K562 (cell line): Measurements from ENCODE around the gene CPED1. TPM values are rescaled to one million over a fixed set of nuclear protein-coding genes. Genes with fewer than 3 reads are reported as not detected.

Experiments used
- ADNP ChIP-seq: fragments of 200-800 bp; sonication (Bioruptor generic); IDR thresholded peaks from 2 replicates; pipeline ENCODE4 v1.6.1; 2016; ENCODE audit warnings: missing genetic modification characterization, missing compliant biosample characterization
- CBX8 ChIP-seq: fragments of 200-600 bp; sonication (generic); IDR thresholded peaks from 2 replicates; pipeline ENCODE4 v1.6.1; 2012; ENCODE audit warnings: borderline replicate concordance, mixed run types, low read depth, mild to moderate bottlenecking, moderate library complexity, mixed read lengths, low read length, control low read depth, inconsistent platforms; ENCODE audit not compliant: poor library complexity, severe bottlenecking; ENCODE audit errors: extremely low read depth
- CTCF ChIP-seq, 3 experiments: IDR thresholded peaks in 2 of 3; conservative IDR thresholded peaks in 1 of 3; 2 replicates each; pipeline ENCODE4 v1.5.1; 2011 to 2012; ENCODE audit warnings: low read length in 3 of 3, mild to moderate bottlenecking in 3 of 3, control low read depth in 2 of 3, improper control_type of control experiment in 1 of 3, inconsistent platforms in 1 of 3, low read depth in 1 of 3, mixed read lengths in 1 of 3, moderate library complexity in 1 of 3; ENCODE audit not compliant: insufficient read depth in 2 of 3
- FOSL1 ChIP-seq: fragments of 200-800 bp; sonication (Bioruptor generic); conservative IDR thresholded peaks from 2 replicates; pipeline ENCODE4 v1.6.1; 2016; ENCODE audit warnings: missing genetic modification characterization, missing compliant biosample characterization
- HINFP ChIP-seq: fragments of 450-650 bp; conservative IDR thresholded peaks from 2 replicates; pipeline ENCODE4 v1.6.1; 2016; ENCODE audit warnings: missing genetic modification characterization, low read depth, mild to moderate bottlenecking, control low read depth, missing compliant biosample characterization
- HMBOX1 ChIP-seq: sonication (generic); IDR thresholded peaks from 2 replicates; pipeline ENCODE4 v1.6.1; 2016
- KLF10 ChIP-seq: fragments of 250-450 bp; sonication (Bioruptor Pico); IDR thresholded peaks from 2 replicates; pipeline ENCODE4 v1.6.1; 2021; ENCODE audit warnings: matching md5 sums
- MBD1 ChIP-seq: fragments of 250-450 bp; sonication (Bioruptor Pico); IDR thresholded peaks from 2 replicates; pipeline ENCODE4 v1.8.0; 2022; ENCODE audit warnings: inconsistent platforms
- MCM7 ChIP-seq, 2 experiments: fragments of 450-650 bp; IDR thresholded peaks; 2 replicates each; pipeline ENCODE4 v1.6.1; 2016 to 2018
- NCOA4 ChIP-seq: fragments of 450-650 bp; IDR thresholded peaks from 2 replicates; pipeline ENCODE4 v1.6.1; 2018; ENCODE audit warnings: mild to moderate bottlenecking; ENCODE audit not compliant: partially characterized antibody
- NELFE ChIP-seq: IDR thresholded peaks from 2 replicates; pipeline ENCODE4 v1.6.1; 2011; ENCODE audit warnings: mild to moderate bottlenecking; ENCODE audit not compliant: insufficient read depth, insufficient read length
- PRPF4 ChIP-seq: fragments of 200-400 bp; formaldehyde crosslinking; IDR thresholded peaks from one replicate; pipeline ENCODE4 v1.6.1; 2017; ENCODE audit warnings: low read length, low read depth, mild to moderate bottlenecking; ENCODE audit not compliant: insufficient read depth, poor library complexity, severe bottlenecking
- PTRF ChIP-seq: fragments of 450-650 bp; IDR thresholded peaks from 2 replicates; pipeline ENCODE4 v1.6.1; 2016; ENCODE audit warnings: mild to moderate bottlenecking, missing genetic modification characterization, missing compliant biosample characterization
- SIN3B ChIP-seq: fragments of 450-650 bp; IDR thresholded peaks from 2 replicates; pipeline ENCODE4 v1.6.1; 2017; ENCODE audit warnings: low read depth, mild to moderate bottlenecking, moderate library complexity
- TAF9B ChIP-seq: fragments of 450-650 bp; IDR thresholded peaks from 2 replicates; pipeline ENCODE4 v1.6.1; 2018; ENCODE audit warnings: mild to moderate bottlenecking; ENCODE audit not compliant: partially characterized antibody
- ZBTB9 ChIP-seq: fragments of 450-650 bp; formaldehyde crosslinking; IDR thresholded peaks from 2 replicates; pipeline ENCODE4 v1.4.0; 2020; ENCODE audit warnings: mild to moderate bottlenecking, moderate library complexity
- ZFP91 ChIP-seq: sonication (generic); formaldehyde crosslinking; IDR thresholded peaks from 2 replicates; pipeline ENCODE4 v1.8.0; 2022; ENCODE audit warnings: mild to moderate bottlenecking, missing genetic modification reagents
- ZNF785 ChIP-seq: fragments of 250-450 bp; sonication (Bioruptor Pico); IDR thresholded peaks from 2 replicates; pipeline ENCODE4 v1.4.0; 2020; ENCODE audit warnings: mild to moderate bottlenecking
- polyA plus RNA-seq, 8 experiments: library from polyadenylated mRNA; depleted of rRNA in 4 of 8; stranded (reverse) in 5 of 8; unstranded in 3 of 8; fragments of >200 nt; fragmentation: Nextera tagmentation in 2 of 8; fragmentation: Illumina TruSeq in 1 of 8; extraction: Ambion mirVana in 2 of 8; extraction: Trizol in 1 of 8; gene quantifications; 2 replicates each; pipeline versions ENCODE4 v1.2.1 to v1.2.3, GENCODE V29; 2011 to 2014; ENCODE audit warnings: inconsistent platforms in 1 of 8, missing spikeins in 1 of 8
- total RNA-seq, 7 experiments: library from RNA; depleted of rRNA in 6 of 7; stranded (reverse); fragments of >200 nt in 6 of 7; fragmentation: Illumina TruSeq in 2 of 7; extraction: Trizol in 2 of 7; gene quantifications; 2 replicates each; pipeline versions ENCODE4 v1.2.1 to v1.2.3, GENCODE V29; 2011 to 2021; ENCODE audit warnings: low replicate concordance in 1 of 7

CPED1 gene
- total and polyA plus RNA-seq, 9 of the 15 experiments (the other 6 are each of a cell fraction or from before 2014, with no cell fraction given), result 195 to 393 (median 290) TPM

GRCh38 chr7:121138262-121138933, 149.9 kb downstream of the CPED1 start (continued):
- no peak for TF ChIP-seq ZFP91 (CRISPR knock-in tag)
- 0 out of 2 replicates have a peak, but pooled peaks have one; percentile 41 for TF ChIP-seq ZBTB9
- TF ChIP-seq KLF10, result no peak
- no peak for TF ChIP-seq PTRF
- TF ChIP-seq ADNP (tag), result no peak
- no peak for TF ChIP-seq ZNF785 (CRISPR knock-in tag)
- TF ChIP-seq PRPF4, result no peak
- 0 out of 2 replicates have a peak, but pooled peaks have one; percentile 28 for TF ChIP-seq MBD1 (CRISPR knock-in tag)
- TF ChIP-seq SIN3B, result no peak
- 0 out of 2 replicates have a peak, but pooled peaks have one; percentile 23 for TF ChIP-seq FOSL1
- TF ChIP-seq TAF9B, result no peak
- TF ChIP-seq NELFE, result no peak
- no peak for TF ChIP-seq HMBOX1
- no peak for TF ChIP-seq NCOA4
- TF ChIP-seq CTCF (IDR thresholded peaks at IDR 0.05 in 2 of 3, conservative IDR thresholded peaks at IDR 0.05 in 1 of 3; ENCODE audit: insufficient read depth in 2 of 3, low read depth in 1 of 3, low read length in 3 of 3), result no peak
- TF ChIP-seq CBX8, result no peak
- TF ChIP-seq HINFP, result no peak; the same call in 1 of the 2 replicates
- no peak for TF ChIP-seq MCM7 (IDR thresholded peaks at IDR 0.05)
